Esophagus muscularis mucosa (tissue), 4 donors: ENCODE data around the gene ACSL6. TPM values are rescaled to one million over a fixed set of nuclear protein-coding genes. Genes with fewer than 3 reads are reported as not detected.

Experiments
- DNase-seq: peaks from one replicate; pipeline ENCODE4 v3.0.0-alpha.2; 2017; ENCODE audit errors: extremely low spot score
- H3K27ac ChIP-seq, 4 donors: fragments of 200-600 bp; sonication (generic); replicated peaks in 1 of 4; 1 replicate in 3 of 4; 2 replicates in 1 of 4; pipeline ENCODE4 v1.5.1; 2016 to 2019; ENCODE audit warnings: mild to moderate bottlenecking in 1 of 4
- H3K27me3 ChIP-seq, 4 donors: fragments of 200-600 bp; sonication (generic); one replicate each; pipeline versions ENCODE4 v1.5.1 to v1.6.0; 2016 to 2019
- H3K36me3 ChIP-seq, 4 donors: fragments of 200-600 bp; sonication (generic); one replicate each; pipeline ENCODE4 v1.5.1; 2016 to 2019
- H3K4me1 ChIP-seq, 4 donors: fragments of 200-600 bp; sonication (generic); one replicate each; pipeline ENCODE4 v1.5.1; 2016 to 2019
- H3K4me3 ChIP-seq, 4 donors: fragments of 200-600 bp; sonication (generic); 1 replicate in 2 of 4; 2 replicates in 2 of 4; pipeline ENCODE4 v1.5.1; 2016 to 2019; ENCODE audit warnings: mild to moderate bottlenecking in 4 of 4, moderate library complexity in 1 of 4
- H3K9me3 ChIP-seq, 4 donors: fragments of 200-600 bp; sonication (generic); 1 replicate in 3 of 4; 2 replicates in 1 of 4; pipeline ENCODE4 v1.5.1; 2016 to 2019
- CTCF ChIP-seq, 3 experiments: fragments of 200-600 bp in 2 of 3; fragments of 450-650 bp in 1 of 3; sonication (generic) in 2 of 3; IDR thresholded peaks; one replicate each; pipeline ENCODE4 v1.5.1; 2017 to 2019; ENCODE audit warnings: antibody characterized with exemption in 3 of 3, mild to moderate bottlenecking in 2 of 3, moderate library complexity in 1 of 3
- EP300 ChIP-seq: sonication (generic); formaldehyde crosslinking; IDR thresholded peaks from one replicate; pipeline ENCODE4 v1.6.1; 2017; ENCODE audit warnings: antibody characterized with exemption
- POLR2A ChIP-seq: fragments of 450-650 bp; IDR thresholded peaks from one replicate; pipeline ENCODE4 v1.6.1; 2017; ENCODE audit warnings: antibody characterized with exemption, moderate library complexity, mild to moderate bottlenecking, low read depth
- POLR2AphosphoS5 ChIP-seq, 2 donors: sonication (generic); formaldehyde crosslinking; IDR thresholded peaks; one replicate each; pipeline ENCODE4 v1.6.1; 2017; ENCODE audit warnings: antibody characterized with exemption in 2 of 2
- WGBS: methylation state at CpG from one replicate; pipeline ENCODE4 v1.1.5; 2018; 5-methylcytosine and 5-hydroxymethylcytosine counted together
- intact Hi-C: fragments of 100-400 bp; cut with DNase I; formaldehyde crosslinking; loops from one replicate; pipeline ENCODE4 v1.15.1; 2023
- total RNA-seq, 4 donors: library from RNA; depleted of rRNA; stranded (reverse); fragments of >200 nt; gene quantifications; one replicate each; pipeline versions ENCODE4 v1.1.0 to v1.2.1, GENCODE V29; 2016

ACSL6 gene
- total RNA-seq, 4 donors from 2014 or later = 1.6 to 2.6 (median 1.9) TPM

DNA sequence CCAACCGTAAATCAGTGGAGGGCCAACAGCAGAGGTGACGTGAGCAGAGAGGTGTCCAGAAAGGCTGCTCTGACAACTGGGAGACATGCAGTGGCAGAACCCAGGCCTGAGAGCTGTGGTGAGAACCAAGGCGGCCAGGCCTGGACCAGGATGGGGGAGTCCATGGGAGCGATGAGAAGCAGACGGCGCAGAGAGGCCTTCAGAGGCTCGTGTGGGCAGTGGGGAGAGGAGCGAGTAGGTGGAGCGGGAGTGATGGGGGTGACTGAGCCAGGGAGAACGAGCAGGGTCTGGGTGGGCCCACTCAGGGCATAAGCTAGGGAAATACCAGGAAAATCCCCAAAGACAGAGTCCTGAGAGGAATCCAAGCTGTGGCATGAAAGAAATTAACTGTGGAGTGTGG, 41.1 kb upstream of the ACSL6 start:
- no peaks in the 10 kb centered on the region for H3K36me3 ChIP-seq
- peak; percentile 88 for DNase-seq
- H3K9me3 ChIP-seq = no peaks in the 10 kb centered on the region
- TF ChIP-seq CTCF (IDR thresholded peaks at IDR 0.05) (no peak), POLR2AphosphoS5 (IDR thresholded peaks at IDR 0.05) (no peak), POLR2A (no peak), EP300 (no peak)
- WGBS = 89% methylated on average over 10 of the region's 10 CpGs
- no peaks in the 10 kb centered on the region for H3K4me1 ChIP-seq
- H3K4me3 ChIP-seq = no peak overlapping the region
- intact Hi-C loops = no loop called here
- H3K27me3 ChIP-seq = no peaks in the 10 kb centered on the region
- no peak overlapping the region for H3K27ac ChIP-seq

- no peak for TF ChIP-seq EP300
- no peak for TF ChIP-seq POLR2A
- TF ChIP-seq CTCF (IDR thresholded peaks at IDR 0.05) = no peak
- no peak for TF ChIP-seq POLR2AphosphoS5 (IDR thresholded peaks at IDR 0.05)
Observed at GRCh38 chr5:132050661-132051552, 39.4 kb upstream of the ACSL6 start.

GRCh38 chr5:132050136-132050535, 38.7 kb upstream of the ACSL6 start:
- intact Hi-C loops = no loop called here
- TF ChIP-seq EP300 (no peak), POLR2A (no peak), CTCF (IDR thresholded peaks at IDR 0.05) (no peak), POLR2AphosphoS5 (IDR thresholded peaks at IDR 0.05) (no peak)
- H3K9me3 ChIP-seq = no peaks in the 10 kb centered on the region
- H3K27ac ChIP-seq = no peak overlapping the region
- H3K4me3 ChIP-seq = no peak overlapping the region
- no peaks in the 10 kb centered on the region for H3K36me3 ChIP-seq
- H3K27me3 ChIP-seq = no peaks in the 10 kb centered on the region
- WGBS = 66% methylated on average over 2 of the region's 5 CpGs
- no peaks in the 10 kb centered on the region for H3K4me1 ChIP-seq
- peak; percentile 92 for DNase-seq

More at GRCh38 chr5:132050661-132051552, 39.4 kb upstream of the ACSL6 start:
- Histone ChIP-seq H3K4me3 (no peak overlapping the region), H3K36me3 (no peaks in the 10 kb centered on the region), H3K9me3 (no peaks in the 10 kb centered on the region), H3K4me1 (no peaks in the 10 kb centered on the region), H3K27ac (no peak overlapping the region), H3K27me3 (no peaks in the 10 kb centered on the region)
- DNase-seq = peak; percentile 86
- intact Hi-C loops = no loop called here
- 77% methylated on average over 7 of the region's 9 CpGs for WGBS

DNA sequence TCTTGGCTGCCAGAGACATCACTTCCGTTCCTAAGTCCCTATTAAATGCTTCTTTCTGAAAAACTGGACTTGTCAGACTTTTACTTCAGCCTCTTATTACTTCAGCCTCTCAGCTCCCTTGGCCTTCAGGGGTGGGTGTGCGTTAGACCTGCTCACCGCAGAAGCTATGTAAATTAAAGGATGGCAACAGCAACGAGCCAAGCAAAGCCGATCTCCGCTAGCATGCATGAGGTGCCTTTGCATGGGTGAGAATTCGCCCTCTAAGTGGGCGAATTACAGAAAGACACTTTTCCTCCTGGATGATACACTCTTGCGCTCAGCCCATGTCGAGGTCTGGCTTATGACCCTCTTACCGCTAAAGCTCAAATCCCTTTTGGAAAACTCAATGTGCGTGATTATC, 38.1 kb upstream of the ACSL6 start:
- TF ChIP-seq POLR2A (no peak), EP300 (no peak), CTCF (IDR thresholded peaks at IDR 0.05) (no peak), POLR2AphosphoS5 (IDR thresholded peaks at IDR 0.05) (no peak)
- Histone ChIP-seq H3K27ac (no peak overlapping the region), H3K4me1 (no peaks in the 10 kb centered on the region), H3K36me3 (no peaks in the 10 kb centered on the region), H3K27me3 (no peaks in the 10 kb centered on the region), H3K9me3 (no peaks in the 10 kb centered on the region), H3K4me3 (no peak overlapping the region)
- no peak for DNase-seq
- intact Hi-C loops = no loop called here
- WGBS = 93% methylated on average over 11 of the region's 12 CpGs
